ENCODE data around the gene NF1. TPM values are rescaled to one million over a fixed set of nuclear protein-coding genes. Genes with fewer than 3 reads are reported as not detected.

Gene NF1
- total and polyA plus RNA-seq, 10 donors: 3.1 to 97.7 (median 58.3) TPM

GRCh38 chr17:31373150-31374093 is 278.6 kb downstream of the NF1 start:
- H3K4me1 ChIP-seq: peaks cover 0 to 48% (median 43%) of the 10 kb centered on the region in 6 donors
- intact Hi-C loops (cut with DNase I; ENCODE audit: low total_unique reads): loop anchor here (10.0 kb wide), 2 partner anchors 139 to 359 kb away; no protein-coding TSS in a partner anchor
- H3K4me3 ChIP-seq: peak overlapping the region in 1 of 8 donors; percentile 30
- DNase-seq: no peak
- peak overlapping the region in 7 of 8 donors; percentile 3 to 71 (median 51) for H3K27ac ChIP-seq
- TF ChIP-seq POLR2AphosphoS5 (IDR thresholded peaks at IDR 0.05) (no peak), CTCF (IDR thresholded peaks at IDR 0.05 in 8 of 11, conservative IDR thresholded peaks at IDR 0.05 in 3 of 11) (peak; percentile 46 to 82 (median 65))
- H3K27me3 ChIP-seq (replicated peaks in 1 of 7): no peaks in the 10 kb centered on the region
- WGBS, 5 donors: 53 to 83% (median 78%) methylated on average over 10 of the region's 10 CpGs
- H3K36me3 ChIP-seq: peaks cover 0 to 30% (median 0%) of the 10 kb centered on the region in 6 donors
- H3K9me3 ChIP-seq: no peaks in the 10 kb centered on the region

DNA sequence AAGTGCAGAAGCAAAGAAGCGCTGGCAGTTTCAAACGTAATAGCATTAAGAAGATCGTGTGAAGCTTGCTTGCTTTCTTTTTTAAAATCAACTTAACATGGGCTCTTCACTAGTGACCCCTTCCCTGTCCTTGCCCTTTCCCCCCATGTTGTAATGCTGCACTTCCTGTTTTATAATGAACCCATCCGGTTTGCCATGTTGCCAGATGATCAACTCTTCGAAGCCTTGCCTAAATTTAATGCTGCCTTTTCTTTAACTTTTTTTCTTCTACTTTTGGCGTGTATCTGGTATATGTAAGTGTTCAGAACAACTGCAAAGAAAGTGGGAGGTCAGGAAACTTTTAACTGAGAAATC is 279.3 kb downstream of the NF1 start:
- 51 to 58% (median 57%) methylated on average over 6 of the region's 6 CpGs for WGBS, 5 donors
- Histone ChIP-seq H3K36me3 (peaks cover 0 to 36% (median 0%) of the 10 kb centered on the region in 6 donors), H3K27me3 (replicated peaks in 1 of 7) (no peaks in the 10 kb centered on the region), H3K9me3 (no peaks in the 10 kb centered on the region), H3K4me3 (peak overlapping the region in 1 of 8 donors; percentile 30), H3K4me1 (peaks cover 0 to 48% (median 43%) of the 10 kb centered on the region in 6 donors), H3K27ac (peak overlapping the region in 7 of 8 donors; percentile 3 to 71 (median 51))
- TF ChIP-seq POLR2AphosphoS5 (IDR thresholded peaks at IDR 0.05): peak in 1 of 3 donors; percentile 45
- TF ChIP-seq CTCF (IDR thresholded peaks at IDR 0.05 in 8 of 11, conservative IDR thresholded peaks at IDR 0.05 in 3 of 11): no peak
- no peak for TF ChIP-seq POLR2A (IDR thresholded peaks at IDR 0.05)
- intact Hi-C loops (cut with DNase I; ENCODE audit: low total_unique reads): loop anchor here (10.0 kb wide), 2 partner anchors 139 to 359 kb away; no protein-coding TSS in a partner anchor
- no peak for DNase-seq

DNA sequence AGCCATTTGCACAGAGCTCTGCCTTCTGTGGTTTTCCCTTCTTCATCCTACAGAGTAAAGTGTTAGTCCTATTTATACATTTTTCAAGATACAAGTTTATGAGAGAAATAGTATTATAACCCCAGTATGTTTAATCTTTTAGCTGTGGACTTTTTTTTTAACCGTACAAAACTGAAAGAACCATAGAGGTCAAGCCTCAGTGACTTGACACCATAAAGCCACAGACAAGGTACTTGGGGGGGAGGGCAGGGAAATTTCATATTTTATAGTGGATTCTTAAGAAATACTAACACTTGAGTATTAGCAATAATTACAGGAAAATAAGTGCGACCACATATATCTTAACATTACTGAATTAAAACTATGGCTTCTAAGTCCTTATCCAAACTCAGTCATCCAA is 279.7 kb downstream of the NF1 start:
- Histone ChIP-seq H3K27me3 (replicated peaks in 1 of 7) (no peaks in the 10 kb centered on the region), H3K4me1 (peaks cover 0 to 48% (median 43%) of the 10 kb centered on the region in 6 donors), H3K36me3 (peaks cover 0 to 36% (median 0%) of the 10 kb centered on the region in 6 donors), H3K27ac (peak overlapping the region in 6 of 8 donors; percentile 3 to 71 (median 56)), H3K4me3 (no peak overlapping the region), H3K9me3 (no peaks in the 10 kb centered on the region)
- intact Hi-C loops (cut with DNase I; ENCODE audit: low total_unique reads): loop anchor here (10.0 kb wide), 2 partner anchors 140 to 360 kb away; no protein-coding TSS in a partner anchor
- no peak for DNase-seq
- TF ChIP-seq POLR2A (IDR thresholded peaks at IDR 0.05) (no peak), CTCF (IDR thresholded peaks at IDR 0.05 in 8 of 11, conservative IDR thresholded peaks at IDR 0.05 in 3 of 11) (no peak), POLR2AphosphoS5 (IDR thresholded peaks at IDR 0.05) (no peak)
- WGBS, 5 donors: 72 to 86% (median 82%) methylated on average over 2 of the region's 2 CpGs

DNA sequence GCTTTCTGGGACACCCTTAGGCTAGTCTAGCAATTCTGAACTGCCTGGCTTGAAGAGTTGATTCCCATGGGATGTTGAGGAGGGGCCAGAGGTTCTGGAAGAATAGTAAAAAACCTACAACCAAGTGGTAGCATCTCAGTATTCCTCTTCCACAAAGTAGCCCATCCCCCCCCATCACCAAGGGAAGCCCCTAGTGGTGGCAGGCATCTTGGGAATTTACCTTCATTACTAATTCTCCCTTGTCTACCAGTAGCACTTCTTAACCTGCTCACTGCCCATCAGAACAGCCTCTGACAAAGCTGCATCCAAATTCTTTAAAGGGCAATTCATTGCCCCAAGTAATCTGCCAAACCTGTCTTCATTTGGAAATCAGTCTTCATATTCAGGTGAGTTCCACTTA is 283.9 kb downstream of the NF1 start:
- TF ChIP-seq CTCF (IDR thresholded peaks at IDR 0.05 in 8 of 11, conservative IDR thresholded peaks at IDR 0.05 in 3 of 11): no peak
- no peak for TF ChIP-seq POLR2AphosphoS5 (IDR thresholded peaks at IDR 0.05)
- no peak for TF ChIP-seq POLR2A (IDR thresholded peaks at IDR 0.05)

More for the DNA sequence above, 283.9 kb downstream of the NF1 start:
- Histone ChIP-seq H3K27ac (no peak overlapping the region), H3K27me3 (replicated peaks in 1 of 7) (no peaks in the 10 kb centered on the region), H3K4me1 (peaks cover 0 to 13% (median 10%) of the 10 kb centered on the region in 6 donors), H3K4me3 (no peak overlapping the region), H3K36me3 (peaks cover 0 to 51% (median 0%) of the 10 kb centered on the region in 6 donors), H3K9me3 (no peaks in the 10 kb centered on the region)
- intact Hi-C loops (cut with DNase I; ENCODE audit: low total_unique reads): loop anchor here (10.0 kb wide), 2 partner anchors 144 to 364 kb away; no protein-coding TSS in a partner anchor
- DNase-seq: no peak
